Anterior cingulate cortex (tissue), 58 donors: ENCODE data around the gene P2RY6.
"Not testable (repeated sequence)": the region's sequence is repeated elsewhere in the genome, so short reads cannot be mapped to it uniquely, and the experiment has no call there.

ENCODE experiments used
- DNase-seq, 58 donors: peaks; one replicate each; lab custom pipeline; 2025; lab: John Stamatoyannopoulos, UW

P2RY6 gene

GRCh38 chr11:73271936-73272679 is at the start of gene P2RY6:
Gene P2RY6 (plus strand): TSS chr11:73272338. CDS start chr11:73296519, 24,181 bp downstream.
- DNase-seq = peak in 4 of 58 donors; percentile 14 to 33 (median 20)

GRCh38 chr11:73223998-73224730 is 48.0 kb upstream of the P2RY6 start:
- DNase-seq = no peak

GRCh38 chr11:73225001-73225686 is 47.0 kb upstream of the P2RY6 start:
- no peak for DNase-seq

- DNase-seq = no peak
Measured at GRCh38 chr11:73225851-73226250, 46.3 kb upstream of the P2RY6 start.

- no peak for DNase-seq
Measured at GRCh38 chr11:73226297-73227006, 45.7 kb upstream of the P2RY6 start.

- no peak for DNase-seq
Measured at GRCh38 chr11:73227571-73228211, 44.4 kb upstream of the P2RY6 start.

- no peak for DNase-seq
Measured at GRCh38 chr11:73228268-73229134, 43.6 kb upstream of the P2RY6 start.

GRCh38 chr11:73229321-73229895 is 42.7 kb upstream of the P2RY6 start:
- DNase-seq = no peak

GRCh38 chr11:73229896-73230875 is 42.0 kb upstream of the P2RY6 start:
- no peak for DNase-seq

- DNase-seq = no peak
Measured at GRCh38 chr11:73230931-73231330, 41.2 kb upstream of the P2RY6 start.

- DNase-seq = not testable (repeated sequence)
Measured at GRCh38 chr11:73232487-73232886, 39.7 kb upstream of the P2RY6 start.

- DNase-seq = no peak
Measured at GRCh38 chr11:73233211-73233610, 38.9 kb upstream of the P2RY6 start.

GRCh38 chr11:73233692-73234470 is 38.3 kb upstream of the P2RY6 start:
- DNase-seq = no peak

GRCh38 chr11:73234471-73235181 is 37.5 kb upstream of the P2RY6 start:
- DNase-seq = no peak

GRCh38 chr11:73235236-73235786 is 36.8 kb upstream of the P2RY6 start:
- DNase-seq = no peak
